ACHN (cell line): ENCODE data around the gene GOLGA6A.

ENCODE experiments used
- DNase-seq: peaks from one replicate; pipeline ENCODE4 v3.0.0-alpha.2; 2015
- in situ Hi-C: cut with HindIII; loops from 2 replicates; pipeline ENCODE4 v1.10.0; 2017; ENCODE audit warnings: low sequenced_read_pairs, low pct_ligation_motif_present, low pct_unique_long_range_greater_than_20kb

Gene GOLGA6A

DNA sequence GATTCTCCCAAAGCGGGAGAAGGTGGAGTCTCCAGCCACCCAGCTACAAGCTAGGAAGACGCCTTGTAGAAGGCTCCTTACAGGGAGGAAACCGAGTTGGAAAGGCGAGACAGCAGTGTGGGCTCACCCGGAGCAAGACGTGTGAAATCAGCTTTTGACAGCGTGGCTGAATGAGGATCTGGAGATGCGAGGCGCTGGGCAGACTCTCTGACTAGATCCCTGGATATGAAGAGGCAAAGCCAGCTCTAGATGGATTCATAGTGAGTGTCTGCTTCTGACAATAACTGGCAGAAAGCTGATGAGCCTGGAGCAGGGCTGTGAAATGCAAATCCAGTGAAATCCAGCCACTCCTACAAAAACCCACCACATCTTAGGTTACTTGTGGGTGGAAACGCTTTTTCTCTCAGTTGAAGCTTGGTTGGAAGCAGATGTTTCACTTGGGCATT, 41.0 kb downstream of the GOLGA6A start:
- in situ Hi-C loops = no loop called here
- DNase-seq = no peak

DNA sequence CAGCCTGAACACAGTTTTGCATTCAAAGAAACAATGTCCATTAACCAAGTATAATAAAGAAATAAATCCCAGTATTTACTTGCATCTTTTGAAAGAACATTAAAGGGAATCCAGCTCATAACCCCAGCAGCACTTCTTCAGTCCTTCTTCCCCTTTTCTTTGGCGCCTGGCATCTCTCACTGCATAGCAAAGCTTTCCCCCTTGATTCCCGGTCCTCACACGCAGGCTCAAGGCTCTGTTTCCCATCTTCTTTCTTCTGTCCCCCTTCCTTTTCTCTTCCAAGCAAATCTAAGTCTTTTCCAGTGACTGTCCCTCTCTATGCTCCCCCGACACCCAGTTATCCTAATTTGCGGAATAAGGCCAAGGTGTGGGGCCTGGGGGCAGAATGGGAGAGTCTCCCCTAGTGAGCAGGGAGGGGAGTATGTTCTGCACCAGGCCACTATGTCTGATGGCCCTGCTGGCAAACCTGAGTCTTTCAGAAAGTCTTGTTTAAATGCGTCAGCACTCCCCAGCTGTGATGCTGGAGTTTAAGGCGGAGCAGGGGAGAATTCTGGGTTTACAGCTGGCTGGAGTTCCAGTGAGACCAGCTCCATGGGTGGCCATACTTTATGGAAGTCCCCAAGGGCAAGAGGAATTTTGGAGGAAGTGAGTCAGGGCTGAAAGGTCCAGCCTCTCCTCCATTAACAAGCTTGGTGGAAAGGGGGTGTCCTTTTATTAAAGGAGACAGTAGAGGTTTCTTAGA, 42.1 kb downstream of the GOLGA6A start:
- in situ Hi-C loops = no loop called here
- DNase-seq = peak; percentile 40

DNA sequence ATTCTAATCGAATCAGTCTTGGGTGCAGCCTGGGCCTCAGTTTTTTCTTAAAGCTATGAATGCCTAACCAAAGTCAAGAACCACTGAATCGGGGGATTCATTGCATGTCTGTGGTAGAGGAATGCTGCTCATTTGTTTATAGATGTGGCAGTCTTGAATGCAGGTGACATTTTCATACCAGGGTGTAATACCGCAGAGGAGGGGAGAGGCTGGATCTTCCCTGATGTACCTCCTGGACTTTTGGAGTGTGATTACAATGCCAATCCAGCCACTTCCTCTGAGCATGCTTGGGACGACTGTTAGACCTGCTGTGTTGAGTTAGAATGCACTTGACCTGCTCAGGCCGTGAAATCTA, 42.7 kb downstream of the GOLGA6A start:
- in situ Hi-C loops = no loop called here
- no peak for DNase-seq

GRCh38 chr15:74038707-74039655, 43.4 kb downstream of the GOLGA6A start:
- in situ Hi-C loops = no loop called here
- no peak for DNase-seq

GRCh38 chr15:74037171-74038117, 44.9 kb downstream of the GOLGA6A start:
- DNase-seq = no peak
- in situ Hi-C loops = no loop called here

GRCh38 chr15:74036271-74037170, 45.8 kb downstream of the GOLGA6A start:
- in situ Hi-C loops = no loop called here
- peak; percentile 60 for DNase-seq

- in situ Hi-C loops = no loop called here
These were observed 47.0 kb downstream of the GOLGA6A start for GRCh38 chr15:74035121-74036017.

GRCh38 chr15:74034206-74034755, 48.1 kb downstream of the GOLGA6A start:
- in situ Hi-C loops = no loop called here
- DNase-seq = no peak

More at GRCh38 chr15:74035121-74036017, 47.0 kb downstream of the GOLGA6A start:
- DNase-seq = no peak

GRCh38 chr15:74032606-74033561, 49.5 kb downstream of the GOLGA6A start:
- in situ Hi-C loops = no loop called here

DNA sequence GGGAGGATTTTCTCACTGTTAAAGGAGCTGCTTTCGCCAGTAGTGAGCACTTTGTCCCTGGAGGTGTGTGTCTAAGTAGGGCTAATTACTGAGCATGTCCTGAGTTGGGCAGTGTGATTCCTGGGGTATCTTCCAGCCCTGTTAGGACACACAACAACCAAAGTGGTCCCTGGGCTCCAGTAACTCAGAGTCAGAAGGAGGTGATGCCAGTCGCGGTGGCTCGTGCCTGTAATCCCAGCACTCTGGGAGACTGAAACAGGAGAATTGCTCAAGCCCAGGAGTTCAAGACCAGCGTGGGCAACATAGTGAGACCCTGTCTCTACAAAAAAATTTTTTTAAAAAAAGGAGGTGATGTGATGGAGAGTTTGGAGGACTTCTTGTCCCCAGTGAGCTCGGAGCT, 50.3 kb downstream of the GOLGA6A start:
- in situ Hi-C loops = no loop called here

More at GRCh38 chr15:74032606-74033561, 49.5 kb downstream of the GOLGA6A start:
- DNase-seq = no peak

DNA sequence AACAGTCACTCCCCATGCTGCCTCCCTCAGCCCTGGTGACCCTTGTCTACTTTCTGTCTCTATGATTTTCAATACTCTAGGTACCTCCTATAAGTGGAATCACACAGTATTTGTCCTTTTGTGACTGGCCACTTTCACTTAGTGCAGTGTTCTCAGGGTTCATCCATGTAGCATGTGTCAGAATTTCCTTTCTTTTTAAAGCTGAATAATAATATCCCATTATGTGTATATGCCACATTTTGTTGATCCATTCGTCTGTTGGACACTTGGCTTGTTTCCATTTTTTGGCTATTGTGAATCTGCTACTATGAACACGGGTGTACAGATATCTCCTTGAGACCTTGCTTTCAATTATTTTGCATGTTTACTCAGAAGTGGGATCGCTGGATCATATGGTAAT, 53.7 kb downstream of the GOLGA6A start:
- in situ Hi-C loops = no loop called here

More for the DNA sequence above, 50.3 kb downstream of the GOLGA6A start:
- DNase-seq = no peak

DNA sequence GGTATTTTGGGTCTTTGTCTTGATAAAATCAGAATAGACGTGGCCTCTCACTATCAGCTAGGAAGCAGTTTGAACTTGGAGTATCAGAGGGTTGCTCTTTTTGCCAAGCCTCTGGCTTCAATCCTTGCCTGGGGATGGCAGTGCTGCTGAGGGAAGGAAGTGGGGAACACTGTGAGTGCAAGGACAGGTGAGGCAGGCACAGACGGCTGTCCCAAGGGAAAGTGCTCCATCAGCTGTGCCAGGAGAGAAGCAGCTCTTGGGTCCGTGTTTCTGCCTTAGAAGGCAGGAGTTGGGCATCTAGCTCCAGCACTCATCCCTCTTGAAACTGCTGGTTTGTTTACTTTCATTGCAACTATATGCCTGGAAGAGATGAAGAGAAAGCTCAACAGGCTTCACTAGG, 54.7 kb downstream of the GOLGA6A start:
- no peak for DNase-seq
- in situ Hi-C loops = no loop called here

More for the DNA sequence above, 53.7 kb downstream of the GOLGA6A start:
- no peak for DNase-seq

DNA sequence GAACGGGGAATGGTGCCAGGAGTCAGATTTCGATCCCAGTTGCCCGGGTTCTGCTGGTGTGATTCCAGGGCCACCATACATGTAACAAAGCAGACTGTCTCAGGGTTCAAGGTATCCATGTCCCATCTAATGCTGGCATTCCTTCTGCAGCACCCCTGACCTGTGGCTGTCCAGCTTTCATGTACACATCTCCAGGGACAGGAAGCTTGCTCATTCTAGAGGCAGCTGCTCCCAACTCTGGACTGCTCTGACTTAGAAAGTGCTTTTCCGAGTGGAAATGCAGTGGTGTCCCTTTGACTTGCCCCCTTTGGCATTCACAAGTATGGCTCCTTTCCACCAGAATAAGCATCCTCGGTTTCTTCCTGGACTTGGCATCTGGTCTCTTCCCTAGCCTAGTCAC, 56.9 kb downstream of the GOLGA6A start:
- in situ Hi-C loops = no loop called here
- no peak for DNase-seq

DNA sequence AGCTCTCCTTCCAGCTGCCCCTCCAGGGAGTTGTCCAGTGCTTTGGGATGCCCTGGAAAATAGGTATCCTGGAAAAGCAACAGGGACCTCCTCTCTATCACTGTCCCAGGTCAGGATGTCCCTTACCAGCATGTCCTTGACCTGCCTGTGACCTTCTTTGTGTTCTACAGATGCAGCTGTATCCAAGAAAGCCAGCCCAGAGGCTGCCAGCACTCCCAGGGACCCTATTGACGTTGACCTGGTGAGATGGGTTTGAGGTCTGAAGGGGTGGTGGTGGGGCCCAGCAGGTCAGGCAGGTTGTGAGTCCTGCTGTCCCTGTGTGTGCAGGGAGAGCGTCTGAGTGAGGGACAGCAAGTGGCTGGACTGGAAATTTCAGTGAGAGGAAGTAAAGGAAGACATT, 57.7 kb downstream of the GOLGA6A start:
- in situ Hi-C loops = no loop called here
- no peak for DNase-seq

DNA sequence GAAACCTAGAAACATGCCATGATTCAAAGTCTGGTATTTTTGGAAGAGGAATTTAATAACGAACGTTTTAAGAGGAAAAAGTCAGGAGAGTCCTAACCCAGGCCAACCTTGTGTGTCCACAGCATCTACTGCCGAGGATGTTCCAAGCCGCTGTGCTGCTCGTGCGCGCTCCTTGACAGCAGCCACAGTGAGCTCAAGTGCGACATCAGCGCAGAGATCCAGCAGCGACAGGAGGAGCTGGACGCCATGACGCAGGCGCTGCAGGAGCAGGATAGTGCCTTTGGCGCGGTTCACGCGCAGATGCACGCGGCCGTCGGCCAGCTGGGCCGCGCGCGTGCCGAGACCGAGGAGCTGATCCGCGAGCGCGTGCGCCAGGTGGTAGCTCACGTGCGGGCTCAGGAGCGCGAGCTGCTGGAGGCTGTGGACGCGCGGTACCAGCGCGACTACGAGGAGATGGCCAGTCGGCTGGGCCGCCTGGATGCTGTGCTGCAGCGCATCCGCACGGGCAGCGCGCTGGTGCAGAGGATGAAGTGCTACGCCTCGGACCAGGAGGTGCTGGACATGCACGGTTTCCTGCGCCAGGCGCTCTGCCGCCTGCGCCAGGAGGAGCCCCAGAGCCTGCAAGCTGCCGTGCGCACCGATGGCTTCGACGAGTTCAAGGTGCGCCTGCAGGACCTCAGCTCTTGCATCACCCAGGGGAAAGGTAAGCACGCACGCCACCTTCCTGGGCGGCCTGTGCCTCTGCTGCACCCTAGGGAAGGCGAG, 59.5 kb downstream of the GOLGA6A start:
- DNase-seq = no peak
- in situ Hi-C loops = no loop called here
